NCI-H524 treated with DMSO at 0.1 percent for 48 hours (cell line): ENCODE results near the gene ATP6V0C.
"Not testable (repeated sequence)": the region's sequence is repeated elsewhere in the genome, so short reads cannot be mapped to it uniquely, and the experiment has no call there.

Source experiments
- DNase-seq: peaks from one replicate; lab custom pipeline; 2025; lab: John Stamatoyannopoulos, UW

Gene ATP6V0C

DNA sequence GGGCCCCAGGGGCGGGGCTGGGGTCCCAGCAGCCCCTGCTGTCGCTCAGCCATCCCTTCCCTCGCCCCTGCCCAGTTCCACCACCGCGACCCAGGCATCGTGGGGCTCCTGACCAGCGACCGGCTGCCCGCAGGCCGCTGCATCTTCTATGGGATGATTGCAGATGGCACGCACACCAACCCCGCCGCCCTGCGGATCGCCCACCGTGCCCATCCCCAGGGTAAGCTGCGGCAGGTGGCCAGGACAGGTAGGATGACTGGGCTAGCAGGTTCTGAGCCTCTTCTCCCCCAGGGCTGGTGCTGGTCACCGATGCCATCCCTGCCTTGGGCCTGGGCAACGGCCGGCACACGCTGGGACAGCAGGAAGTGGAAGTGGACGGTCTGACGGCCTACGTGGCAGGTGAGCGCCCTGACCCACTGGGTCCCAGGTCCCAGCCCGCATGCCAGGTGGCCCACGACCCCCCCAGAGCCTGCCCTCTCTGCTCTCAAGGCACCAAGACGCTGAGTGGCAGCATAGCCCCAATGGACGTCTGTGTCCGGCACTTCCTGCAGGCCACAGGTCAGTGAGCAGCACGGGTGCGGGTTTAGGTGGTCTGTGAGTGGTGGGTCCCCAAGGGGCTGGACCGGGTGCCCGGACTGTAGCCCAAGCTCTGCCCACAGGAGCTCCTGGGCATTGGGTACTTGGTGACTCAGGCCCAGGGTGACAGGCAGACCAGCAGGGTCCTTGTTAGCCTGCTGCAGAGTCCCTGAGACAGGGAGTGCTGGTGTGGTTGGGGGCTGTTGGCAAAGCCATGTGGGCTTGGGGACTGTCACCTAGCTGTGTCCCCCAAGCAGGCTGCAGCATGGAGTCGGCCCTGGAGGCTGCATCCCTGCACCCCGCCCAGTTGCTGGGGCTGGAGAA lies 14.7 kb downstream of the ATP6V0C start:
- DNase-seq = no peak

DNA sequence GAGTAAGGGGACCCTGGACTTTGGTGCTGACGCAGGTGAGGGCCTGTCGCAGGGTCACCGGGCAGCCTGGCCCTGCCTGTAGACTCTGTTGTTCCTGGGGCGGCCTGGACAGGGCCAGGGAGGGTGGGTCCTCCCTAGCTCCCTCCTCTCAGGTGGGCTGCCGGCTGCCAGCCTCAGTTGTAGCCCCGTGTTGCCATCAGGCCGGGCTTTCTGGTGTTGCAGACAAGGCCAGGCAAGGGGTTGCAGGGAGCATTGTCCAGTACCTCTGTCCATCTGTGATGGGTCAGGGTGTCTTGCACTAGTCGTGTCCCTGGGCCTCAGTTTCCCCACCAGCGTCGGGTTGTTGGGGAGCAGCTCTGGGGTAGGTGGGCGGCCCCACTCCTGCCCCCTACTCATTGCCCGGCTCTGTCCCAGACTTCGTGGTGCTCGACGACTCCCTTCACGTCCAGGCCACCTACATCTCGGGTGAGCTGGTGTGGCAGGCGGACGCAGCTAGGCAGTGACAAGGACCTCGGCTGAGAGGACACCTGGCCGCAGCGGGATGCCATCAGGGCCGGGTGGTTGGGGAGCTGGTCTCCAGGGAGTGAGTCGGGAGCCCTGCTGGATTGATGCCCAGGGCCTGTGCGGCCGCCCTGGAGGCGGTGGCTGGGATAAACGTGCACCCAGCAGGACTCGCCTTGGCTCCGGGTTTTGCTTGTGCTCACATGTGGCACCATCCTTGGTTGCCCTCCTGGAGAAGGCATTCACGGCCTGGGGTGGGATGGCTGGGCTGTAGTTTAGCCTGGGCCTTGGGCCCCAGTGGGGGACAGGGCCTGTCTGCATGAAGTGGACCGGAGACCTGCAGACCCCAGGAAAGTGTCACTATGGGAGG lies 15.5 kb downstream of the ATP6V0C start:
- DNase-seq = no peak

DNA sequence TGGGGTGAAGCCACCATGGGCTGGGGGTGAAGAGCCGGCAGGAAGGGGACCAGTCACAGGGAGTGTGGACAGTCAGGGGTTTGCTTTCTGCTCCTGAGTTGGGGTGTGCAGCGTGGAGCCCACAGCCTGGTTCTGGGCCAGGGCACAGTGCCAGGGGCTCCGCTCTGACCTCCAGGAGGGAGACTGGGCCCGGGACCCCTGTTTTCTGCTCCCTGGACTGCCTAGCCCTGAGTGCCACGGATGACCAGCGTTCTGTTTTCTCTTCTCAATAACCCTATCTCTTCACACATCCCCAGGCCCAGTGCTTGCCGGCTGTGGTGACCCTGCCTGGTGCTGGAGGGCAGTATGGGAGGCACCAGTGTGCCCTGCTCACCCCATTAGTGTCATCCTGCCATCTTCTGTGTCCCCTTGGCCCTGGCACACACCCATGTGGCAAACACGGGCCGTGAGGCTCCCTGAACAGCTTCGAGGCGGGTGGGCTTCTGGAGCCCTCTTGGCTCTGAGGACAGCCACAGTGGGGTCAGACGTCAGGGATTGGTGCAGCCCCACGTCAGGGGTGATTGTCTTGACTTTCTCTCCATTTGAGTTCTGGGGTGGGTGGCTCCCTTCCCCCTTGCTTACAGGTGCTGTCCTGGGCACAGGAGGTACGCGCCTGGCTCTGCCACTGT lies 16.3 kb downstream of the ATP6V0C start:
- DNase-seq = no peak

DNA sequence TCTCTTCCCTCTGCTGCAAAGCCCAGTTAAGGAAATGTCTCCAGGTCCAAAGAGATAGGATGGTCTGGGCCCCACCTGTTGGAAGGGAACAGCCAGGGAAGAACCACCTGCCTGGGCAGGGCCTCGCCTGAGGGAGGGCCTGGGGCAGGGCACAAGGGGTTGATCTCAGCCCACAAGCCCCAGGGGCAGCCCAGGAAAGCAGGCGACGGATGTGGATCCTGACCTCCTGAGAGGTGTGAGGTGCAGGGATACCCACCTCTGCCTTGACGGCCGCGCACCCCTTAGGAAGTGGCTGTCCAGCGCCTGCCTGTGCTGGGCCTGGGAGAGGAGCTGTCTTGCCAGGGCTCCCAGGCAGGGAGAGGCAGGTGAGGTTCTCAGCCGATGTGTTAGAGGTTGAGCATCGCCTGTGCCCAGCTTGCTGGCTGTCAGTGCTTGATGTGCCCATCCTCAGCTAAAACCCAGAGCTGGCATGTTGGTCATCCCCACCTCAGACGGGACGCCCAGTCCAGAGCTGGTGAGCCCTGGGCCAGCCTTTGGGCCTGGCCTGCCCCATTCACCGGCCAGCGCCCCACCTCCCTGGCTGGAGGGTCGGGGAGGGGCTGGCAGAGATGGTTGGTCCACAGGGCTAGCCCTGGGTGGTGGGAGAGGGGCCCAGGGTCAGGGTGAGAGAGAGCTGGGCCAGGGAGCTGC lies 17.0 kb downstream of the ATP6V0C start:
- DNase-seq = no peak

DNA sequence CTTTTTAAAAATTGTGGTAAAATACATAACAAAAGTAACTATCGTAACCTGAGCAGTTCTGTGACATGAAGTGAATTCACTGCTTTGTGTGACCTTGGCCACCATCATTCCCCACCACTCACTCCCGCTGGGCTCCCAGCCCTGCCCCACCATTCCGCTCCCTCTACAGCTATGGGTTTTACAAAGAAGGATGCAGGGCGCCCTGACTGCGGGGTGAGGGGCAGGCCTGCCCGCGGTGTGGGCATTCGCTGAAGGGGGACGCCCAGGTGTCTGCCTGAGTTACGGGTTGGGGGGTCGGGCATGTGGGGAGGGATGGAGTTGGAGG lies 17.6 kb downstream of the ATP6V0C start, which contains the start of gene CEMP1:
TSS of gene CEMP1 (minus strand) at position 38 of the 325 bp plus-strand sequence. CDS start 335 bp downstream, outside the sequence.
- DNase-seq = no peak

DNA sequence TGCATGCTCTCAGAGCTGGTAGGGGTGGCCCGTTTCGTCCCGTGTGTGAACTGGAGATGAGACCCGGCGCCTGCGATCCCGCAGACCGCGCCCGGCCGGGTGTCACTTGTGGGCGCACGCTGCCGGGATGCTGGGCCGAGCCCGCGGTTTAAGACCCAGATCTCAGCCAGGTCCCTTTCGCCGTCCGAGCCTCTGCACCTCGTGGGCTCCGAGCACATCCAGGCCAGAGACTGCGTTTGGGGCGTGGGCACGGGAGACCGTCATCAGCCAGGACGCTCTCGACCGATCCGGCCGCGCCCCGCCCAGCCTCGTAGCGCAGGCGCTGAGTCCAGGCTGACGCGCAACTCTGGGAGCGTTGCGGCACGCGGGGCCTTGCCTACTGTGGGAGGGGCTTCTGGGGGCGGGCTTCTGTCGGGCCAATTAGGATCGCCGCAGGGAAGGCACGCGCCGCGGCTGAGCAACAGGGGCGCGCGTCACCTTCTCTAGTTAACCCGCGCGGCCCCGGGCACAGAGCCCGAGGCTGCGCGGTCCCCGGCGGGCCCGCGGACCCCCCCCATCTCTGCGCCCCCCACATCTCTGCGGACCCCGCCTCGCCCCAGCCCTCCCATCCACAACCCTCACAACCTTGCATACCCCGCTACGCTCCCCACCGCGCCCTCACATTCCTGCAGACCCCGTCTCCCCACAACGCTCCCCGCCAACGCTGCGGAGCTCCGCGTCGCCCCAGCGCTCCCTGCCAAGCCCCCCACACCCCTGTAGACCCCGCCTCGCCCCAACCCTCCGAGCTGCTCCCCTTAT lies 18.1 kb downstream of the ATP6V0C start:
- DNase-seq = peak; percentile 78

DNA sequence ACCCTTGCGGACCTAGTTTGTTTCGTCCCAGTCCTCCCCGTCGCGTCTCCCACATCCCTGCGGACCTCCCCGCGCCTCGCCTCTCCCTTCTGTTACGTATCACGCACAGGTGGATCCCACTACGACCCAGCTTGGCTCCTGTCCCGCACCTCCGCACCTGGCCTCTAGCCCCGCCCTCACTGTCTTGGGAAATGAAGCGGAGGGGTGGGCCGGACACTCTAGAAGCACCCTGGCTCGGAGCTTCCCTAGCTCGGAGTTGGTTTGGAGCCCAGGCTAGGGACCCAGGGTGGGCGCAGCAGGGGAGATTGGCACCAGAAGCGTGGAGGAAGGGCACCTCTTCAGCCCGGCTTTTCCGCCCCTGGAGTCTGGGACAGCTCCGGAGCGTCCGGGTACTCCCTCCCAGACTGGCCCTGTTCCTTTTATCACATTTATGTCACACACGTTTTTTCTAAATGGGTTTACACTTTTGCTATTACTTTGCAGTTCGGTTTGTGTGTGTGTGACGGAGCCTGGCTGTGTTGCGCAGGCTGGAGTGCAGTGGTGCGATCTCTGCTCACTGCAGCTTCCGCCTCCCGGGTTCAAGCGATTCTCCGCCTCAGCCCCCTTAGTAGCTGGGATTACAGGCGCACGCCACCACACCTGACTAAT lies 18.9 kb downstream of the ATP6V0C start:
- no peak for DNase-seq

DNA sequence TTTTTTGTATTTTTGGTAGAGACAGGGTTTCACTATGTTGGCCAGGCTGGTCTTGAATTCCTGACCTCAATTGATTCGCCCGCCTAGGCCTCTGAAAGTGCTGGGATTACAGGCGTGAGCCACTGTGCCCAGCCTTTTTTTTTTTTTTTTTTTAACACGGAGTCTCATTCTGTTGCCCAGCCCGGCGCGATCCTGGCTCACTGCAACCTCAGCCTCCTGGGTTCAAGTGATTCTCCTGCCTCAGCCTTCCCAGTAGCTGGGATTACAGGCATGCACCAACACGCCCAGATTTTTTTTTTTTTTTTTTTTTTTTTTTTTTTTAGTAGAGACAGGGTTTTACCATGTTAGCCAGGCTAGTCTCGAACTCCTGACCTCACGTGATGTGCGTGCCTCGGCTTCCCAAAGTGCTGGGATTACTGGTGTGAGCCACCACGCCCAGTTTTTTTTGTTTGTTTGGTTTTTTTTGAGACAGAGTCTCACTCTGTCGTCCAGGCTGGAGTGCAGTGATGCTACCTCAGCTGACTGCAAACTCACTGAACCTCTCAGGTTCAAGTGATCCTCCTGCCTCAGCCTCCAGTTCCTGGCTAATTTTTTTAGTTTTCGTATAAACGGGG lies 19.5 kb downstream of the ATP6V0C start:
- DNase-seq = not testable (repeated sequence)

DNA sequence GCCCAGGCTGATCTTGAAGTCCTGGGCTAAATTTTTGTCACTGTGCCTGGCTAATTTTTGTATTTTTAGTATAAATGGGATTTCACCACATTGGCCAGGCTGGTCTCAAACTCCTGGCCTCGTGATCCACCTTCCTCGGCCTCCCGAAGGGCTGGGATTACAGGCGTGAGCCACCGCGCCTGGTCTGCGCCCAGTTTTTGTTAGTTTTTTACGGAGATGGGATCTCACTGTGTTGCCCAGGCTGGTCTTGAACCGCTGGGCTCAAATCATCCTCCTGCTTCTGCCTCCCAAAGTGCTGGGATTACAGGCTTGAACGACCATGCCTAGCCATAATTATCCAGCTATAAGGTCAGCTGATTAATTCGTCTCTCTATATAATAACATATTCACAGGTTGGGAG lies 20.2 kb downstream of the ATP6V0C start:
- DNase-seq = no peak

DNA sequence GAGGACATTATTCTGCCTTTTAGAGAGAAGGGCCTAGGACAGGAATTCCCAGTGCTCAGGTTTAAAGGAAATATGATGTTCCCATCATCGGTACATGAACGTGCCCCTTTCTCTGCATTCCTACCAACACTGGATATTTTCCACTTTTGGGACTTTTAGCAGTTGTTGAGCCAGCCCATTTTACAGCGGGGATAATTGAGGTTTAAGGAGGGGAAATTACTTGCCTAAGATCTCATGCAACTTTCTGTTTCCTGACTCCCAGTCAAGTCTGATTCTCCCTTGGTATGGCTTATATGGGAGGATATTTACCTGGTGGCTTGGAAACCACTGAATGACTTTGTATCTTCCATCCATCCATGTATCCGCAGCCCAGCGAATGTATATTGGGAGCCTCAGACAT lies 20.6 kb downstream of the ATP6V0C start:
- DNase-seq = not testable (repeated sequence)

DNA sequence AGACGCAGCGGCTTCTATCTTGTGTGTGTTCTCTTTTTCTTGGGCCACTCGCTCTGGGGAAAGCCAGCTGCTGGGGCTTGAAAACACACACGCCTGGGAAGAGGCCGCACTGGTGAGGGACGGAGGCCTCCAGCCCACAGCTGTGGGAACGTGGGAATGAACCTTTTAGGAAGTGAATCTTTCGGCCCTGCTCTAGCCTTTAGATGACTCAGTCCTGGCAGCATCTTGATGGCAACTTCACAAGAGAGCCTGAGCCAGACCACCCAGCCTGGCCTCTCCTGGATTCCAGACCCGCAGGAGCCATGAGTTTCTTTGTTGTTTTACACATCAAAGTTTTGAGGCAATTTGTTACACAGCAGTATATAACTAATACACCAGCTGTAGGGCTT lies 21.9 kb downstream of the ATP6V0C start:
- no peak for DNase-seq

DNA sequence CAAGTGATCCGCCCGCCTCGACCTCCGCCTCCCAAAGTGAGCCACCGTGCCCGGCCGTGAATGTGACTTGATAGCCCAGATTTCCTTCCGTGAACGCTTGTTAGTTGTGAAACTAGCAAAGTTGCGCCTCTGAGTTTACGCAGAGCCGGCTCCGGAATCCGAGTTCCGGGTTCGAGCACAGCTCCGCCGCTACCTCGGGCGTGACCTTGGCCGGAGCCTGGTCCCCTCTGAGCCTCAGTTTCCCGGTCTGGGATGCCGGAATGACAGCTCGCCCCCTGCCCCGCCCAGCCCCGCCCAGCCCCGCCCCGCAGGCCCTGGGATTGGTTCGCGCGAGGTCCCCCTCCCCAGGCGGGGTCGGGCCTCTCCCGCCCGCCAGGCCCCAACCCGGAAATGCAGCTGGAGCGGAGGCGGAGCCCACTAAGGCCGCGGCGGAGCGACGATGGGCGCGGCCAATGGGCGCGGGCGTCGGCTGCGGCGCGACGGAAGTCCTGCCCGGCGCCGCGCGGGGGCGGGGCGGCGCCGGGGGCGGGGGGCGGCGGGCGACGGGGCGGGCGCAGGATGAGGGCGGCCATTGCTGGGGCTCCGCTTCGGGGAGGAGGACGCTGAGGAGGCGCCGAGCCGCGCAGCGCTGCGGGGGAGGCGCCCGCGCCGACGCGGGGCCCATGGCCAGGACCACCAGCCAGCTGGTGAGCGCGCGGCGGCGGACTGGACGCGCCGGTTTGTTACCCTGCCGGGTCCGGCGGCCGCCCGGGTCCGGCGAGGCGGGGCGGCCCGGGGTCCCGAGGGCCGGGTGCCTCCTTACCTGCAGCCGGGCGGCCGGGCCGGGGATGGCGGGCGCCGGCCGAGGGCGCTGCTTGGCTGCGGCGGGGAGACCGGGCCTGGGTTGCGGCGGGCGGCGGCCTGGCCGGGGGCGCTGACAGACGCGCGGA lies 24.0 kb downstream of the ATP6V0C start, which contains the start of gene PDPK1:
TSS of gene PDPK1 (plus strand) at position 571 of the 929 bp plus-strand sequence. CDS start at position 663, 92 bp downstream.
- DNase-seq = peak; percentile 41

DNA sequence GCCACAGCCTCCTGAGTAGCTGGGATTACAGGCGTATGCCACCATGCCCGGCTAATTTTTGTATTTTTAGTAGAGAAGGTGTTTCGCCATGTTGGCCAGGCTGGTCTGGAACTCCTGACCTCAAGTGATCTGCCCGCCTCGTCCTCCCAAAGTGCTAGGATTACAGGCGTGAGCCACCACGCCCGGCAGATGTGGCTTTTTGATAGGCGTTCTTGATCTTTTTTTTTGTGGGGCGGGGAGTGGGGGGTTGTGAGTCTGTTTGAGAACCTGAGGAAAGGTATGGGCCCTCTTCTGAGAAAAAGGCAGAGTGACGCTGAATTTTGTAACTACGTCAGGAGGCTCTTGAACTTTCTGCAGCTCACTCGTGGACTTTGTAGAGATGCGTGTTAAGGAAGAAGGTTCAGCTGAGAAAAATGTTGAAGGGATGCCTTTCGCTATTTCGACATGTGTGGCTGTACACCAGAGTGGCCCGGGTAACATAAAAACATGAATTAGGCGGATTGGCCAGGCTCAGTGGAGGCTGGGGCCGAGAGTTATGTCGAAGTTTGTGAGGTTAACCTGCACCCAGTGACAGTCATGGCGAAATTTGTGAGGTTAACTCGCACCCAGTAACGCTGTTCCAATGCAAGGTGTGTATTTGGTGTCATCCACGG lies 25.6 kb downstream of the ATP6V0C start:
- DNase-seq = not testable (repeated sequence)

DNA sequence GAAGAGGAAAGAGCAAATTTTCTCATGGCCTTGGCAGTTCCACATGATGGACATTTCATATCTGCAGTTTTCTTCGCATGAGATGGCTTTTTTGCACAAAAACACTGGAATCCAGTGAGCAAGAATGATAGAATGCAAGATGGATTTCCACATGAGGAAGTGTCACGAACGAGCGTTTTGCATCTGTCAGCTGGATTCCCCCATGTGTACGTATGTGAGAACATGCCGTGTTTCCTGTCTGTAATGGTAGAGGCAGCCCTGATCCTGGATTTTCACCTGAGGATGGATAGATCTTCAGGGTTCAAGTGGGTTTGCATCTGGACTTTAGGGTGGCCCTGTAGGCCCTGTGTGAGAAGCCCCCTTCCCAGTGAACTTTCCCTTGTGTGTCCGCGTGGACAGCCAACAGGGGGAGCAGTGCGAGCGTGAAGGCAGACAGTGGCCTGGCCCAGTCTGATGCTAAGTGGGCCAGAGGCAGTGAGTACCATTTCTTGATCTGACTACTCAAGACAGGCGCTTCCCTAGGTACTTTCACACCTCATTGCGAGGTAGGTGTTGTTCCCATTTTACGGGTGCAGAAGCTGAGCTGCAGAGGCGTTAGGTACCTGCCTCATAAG lies 26.2 kb downstream of the ATP6V0C start:
- not testable (repeated sequence) for DNase-seq

DNA sequence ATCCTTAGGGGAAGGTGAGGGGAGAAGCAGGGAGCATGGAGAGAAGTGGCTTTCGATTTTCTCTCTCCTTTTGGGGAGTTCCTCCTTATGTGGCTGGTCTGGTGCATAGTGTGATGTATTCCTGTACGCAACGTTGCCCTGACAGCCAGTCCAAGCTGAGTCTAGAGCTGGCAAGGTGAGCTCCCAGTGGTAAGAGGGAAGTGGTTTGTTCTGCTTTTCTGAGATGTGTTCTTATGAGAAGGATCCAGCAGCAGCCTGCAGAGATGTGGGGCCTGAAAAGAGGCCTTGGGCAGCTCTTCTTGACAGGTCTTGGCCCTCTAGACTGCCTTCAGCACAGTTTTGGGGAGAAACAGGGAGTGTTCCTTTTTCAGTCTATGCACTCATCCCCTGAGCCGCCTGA lies 27.2 kb downstream of the ATP6V0C start:
- DNase-seq = not testable (repeated sequence)

DNA sequence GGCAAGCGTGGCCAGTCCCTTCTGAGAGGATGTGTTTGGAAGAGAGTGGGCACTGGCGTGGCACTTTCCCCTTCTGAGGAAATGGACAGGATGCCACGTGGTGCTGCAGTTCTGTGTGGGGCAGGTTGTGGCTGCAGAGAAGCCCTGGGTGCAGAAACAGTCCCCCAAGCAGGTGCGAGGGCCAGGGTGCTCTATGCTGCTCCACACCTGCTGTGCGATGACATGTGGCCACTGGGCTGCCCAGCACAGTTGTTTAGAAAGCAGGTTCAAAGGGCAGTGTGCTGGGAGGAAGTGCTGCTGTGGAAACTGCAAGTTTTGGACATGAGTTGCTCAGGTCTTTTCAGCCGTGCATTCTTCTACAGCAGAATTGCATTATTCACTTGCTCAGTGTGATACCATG lies 27.7 kb downstream of the ATP6V0C start:
- DNase-seq = not testable (repeated sequence)

DNA sequence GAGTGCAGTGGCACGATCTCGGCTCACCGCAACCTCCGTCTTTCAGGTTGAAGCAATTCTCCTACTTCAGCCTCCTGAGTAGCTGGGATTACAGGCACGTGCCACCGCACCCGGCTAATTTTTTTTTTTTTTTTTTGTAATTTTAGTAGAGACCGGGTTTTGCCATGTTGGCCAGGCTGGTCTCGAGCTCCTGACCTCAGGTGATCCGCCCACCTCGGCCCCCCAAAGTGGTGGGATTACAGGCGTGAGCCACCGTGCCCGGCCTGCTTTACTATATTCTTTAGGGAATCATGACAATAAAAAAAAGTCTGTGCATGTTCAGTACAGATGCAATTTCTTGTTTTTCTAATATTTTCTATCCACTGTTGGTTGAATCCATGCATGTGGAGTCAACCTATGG lies 30.0 kb downstream of the ATP6V0C start:
- DNase-seq = not testable (repeated sequence)
